DND-41 (cell line): ENCODE results near the gene TBC1D14.

Source experiments
- ATAC-seq: fragments of 200-7000 bp; cut with Tn5 transposase; 3 replicates; pipeline ENCODE4 v1.9.1; 2021; ENCODE audit warnings: low read depth; ENCODE audit not compliant: insufficient read depth
- DNase-seq: peaks from one replicate; pipeline ENCODE4 v3.0.0-alpha.2; 2020
- H2AFZ ChIP-seq: 2 replicates; pipeline ENCODE4 v1.6.0; 2012; ENCODE audit warnings: low read depth, low read length
- H3K27ac ChIP-seq: 2 replicates; pipeline ENCODE4 v1.5.1; 2012; ENCODE audit warnings: low read length, inconsistent platforms
- H3K27me3 ChIP-seq: fragments of 200-600 bp; sonication (generic); 2 replicates; pipeline ENCODE4 v1.6.0; 2012; ENCODE audit warnings: low read length, mild to moderate bottlenecking, inconsistent platforms; ENCODE audit not compliant: insufficient read depth, poor library complexity
- H3K36me3 ChIP-seq: 2 replicates; pipeline ENCODE4 v1.5.1; 2012; ENCODE audit warnings: low read length, inconsistent platforms; ENCODE audit not compliant: insufficient read depth
- H3K4me1 ChIP-seq: 2 replicates; pipeline ENCODE4 v1.5.1; 2012; ENCODE audit warnings: mild to moderate bottlenecking, low read length; ENCODE audit not compliant: insufficient read depth
- H3K4me2 ChIP-seq: 2 replicates; pipeline ENCODE4 v1.6.0; 2012; ENCODE audit warnings: mild to moderate bottlenecking, moderate library complexity, low read length, inconsistent platforms; ENCODE audit not compliant: insufficient read depth
- H3K4me3 ChIP-seq, 2 experiments: fragments of 200-600 bp in 1 of 2; shearing (Covaris generic) in 1 of 2; 2 replicates each; pipeline ENCODE4 v1.5.1; 2012 to 2016; ENCODE audit warnings: inconsistent platforms in 2 of 2, low read length in 2 of 2, mild to moderate bottlenecking in 2 of 2, low read depth in 1 of 2, moderate library complexity in 1 of 2
- H3K79me2 ChIP-seq: 2 replicates; pipeline ENCODE4 v1.6.0; 2012; ENCODE audit warnings: low read length, inconsistent platforms; ENCODE audit not compliant: insufficient read depth
- H3K9ac ChIP-seq: 2 replicates; pipeline ENCODE4 v1.6.0; 2012; ENCODE audit warnings: low read depth, mild to moderate bottlenecking, inconsistent platforms, low read length, moderate library complexity
- H3K9me3 ChIP-seq: 2 replicates; pipeline ENCODE4 v1.5.1; 2012; ENCODE audit warnings: low read length, moderate library complexity, mild to moderate bottlenecking, inconsistent platforms; ENCODE audit not compliant: insufficient read depth, severe bottlenecking
- H4K20me1 ChIP-seq: 2 replicates; pipeline ENCODE4 v1.6.0; 2012; ENCODE audit warnings: low read length; ENCODE audit not compliant: insufficient read depth
- EZH2 ChIP-seq: IDR thresholded peaks from 3 replicates; pipeline ENCODE4 v1.6.1; 2012; ENCODE audit warnings: borderline replicate concordance, low read depth, mild to moderate bottlenecking, moderate library complexity, low read length, inconsistent platforms; ENCODE audit not compliant: severe bottlenecking
- TF ChIP-seq, protein P1 (sequence below): IDR thresholded peaks from 2 replicates; pipeline ENCODE4 v1.5.1; 2012; ENCODE audit warnings: borderline replicate concordance, low read length, moderate library complexity, mild to moderate bottlenecking; ENCODE audit not compliant: poor library complexity, severe bottlenecking; ENCODE audit errors: extremely low read depth

The TBC1D14 gene

DNA sequence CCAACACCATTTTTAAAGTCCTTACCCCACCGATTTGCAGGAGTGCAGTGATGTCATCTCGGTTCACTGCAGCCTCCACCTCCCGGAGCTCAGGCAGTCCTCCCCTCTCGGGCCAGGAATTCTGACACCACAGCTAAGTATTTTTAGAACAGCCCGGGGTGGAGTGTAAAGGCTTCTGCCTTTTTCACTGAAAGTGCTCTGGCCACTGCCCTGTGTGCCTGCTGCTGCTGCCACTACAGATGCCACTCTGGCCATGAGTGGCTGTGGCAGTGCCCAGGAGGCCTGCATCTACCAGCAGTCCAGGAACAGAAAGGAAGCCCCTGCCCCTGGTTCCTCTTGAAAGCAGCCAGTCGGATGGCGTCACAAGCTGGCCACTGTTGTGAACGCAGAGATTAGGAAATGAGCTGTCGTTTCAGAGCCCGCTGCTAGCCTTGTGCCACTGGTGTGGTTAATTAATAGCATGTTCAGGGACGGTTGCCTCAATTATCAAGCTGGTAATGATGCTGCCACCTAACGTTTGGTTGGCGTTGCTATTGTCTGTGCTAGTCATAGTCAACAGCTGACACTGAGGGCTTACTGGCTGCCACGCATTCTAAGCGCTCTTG, 23.6 kb upstream of the TBC1D14 start:
- Histone ChIP-seq H3K36me3 (peaks cover 25% of the 10 kb centered on the region), H3K4me2 (no peak overlapping the region), H3K4me3 (no peak overlapping the region), H4K20me1 (no peaks in the 10 kb centered on the region), H3K27me3 (no peaks in the 10 kb centered on the region), H2AFZ (no peak overlapping the region), H3K4me1 (no peaks in the 10 kb centered on the region), H3K9ac (no peak overlapping the region), H3K79me2 (no peaks in the 10 kb centered on the region), H3K9me3 (peaks cover 9% of the 10 kb centered on the region), H3K27ac (no peak overlapping the region)
- no peak for ATAC-seq
- no peak for DNase-seq
- TF ChIP-seq, protein P1, sequence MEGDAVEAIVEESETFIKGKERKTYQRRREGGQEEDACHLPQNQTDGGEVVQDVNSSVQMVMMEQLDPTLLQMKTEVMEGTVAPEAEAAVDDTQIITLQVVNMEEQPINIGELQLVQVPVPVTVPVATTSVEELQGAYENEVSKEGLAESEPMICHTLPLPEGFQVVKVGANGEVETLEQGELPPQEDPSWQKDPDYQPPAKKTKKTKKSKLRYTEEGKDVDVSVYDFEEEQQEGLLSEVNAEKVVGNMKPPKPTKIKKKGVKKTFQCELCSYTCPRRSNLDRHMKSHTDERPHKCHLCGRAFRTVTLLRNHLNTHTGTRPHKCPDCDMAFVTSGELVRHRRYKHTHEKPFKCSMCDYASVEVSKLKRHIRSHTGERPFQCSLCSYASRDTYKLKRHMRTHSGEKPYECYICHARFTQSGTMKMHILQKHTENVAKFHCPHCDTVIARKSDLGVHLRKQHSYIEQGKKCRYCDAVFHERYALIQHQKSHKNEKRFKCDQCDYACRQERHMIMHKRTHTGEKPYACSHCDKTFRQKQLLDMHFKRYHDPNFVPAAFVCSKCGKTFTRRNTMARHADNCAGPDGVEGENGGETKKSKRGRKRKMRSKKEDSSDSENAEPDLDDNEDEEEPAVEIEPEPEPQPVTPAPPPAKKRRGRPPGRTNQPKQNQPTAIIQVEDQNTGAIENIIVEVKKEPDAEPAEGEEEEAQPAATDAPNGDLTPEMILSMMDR = no peak

DNA sequence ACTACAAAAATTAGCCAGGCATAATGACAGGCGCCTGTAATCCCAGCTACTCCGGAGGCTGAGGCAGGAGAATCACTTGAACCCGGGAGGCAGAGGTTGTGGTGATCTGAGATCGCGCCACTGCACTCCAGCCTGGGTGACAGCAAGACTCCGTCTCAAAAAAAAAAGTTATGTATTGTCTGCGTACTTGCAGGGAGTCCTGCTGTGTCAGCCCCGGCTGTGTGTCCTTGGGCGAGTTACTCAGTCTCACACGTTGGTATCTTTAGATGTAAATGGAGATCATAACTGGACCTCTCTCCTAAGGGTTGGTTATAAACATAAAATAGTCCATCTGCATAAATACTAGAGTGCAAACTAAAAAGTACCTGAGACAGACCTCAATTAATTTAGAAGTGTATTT, 22.7 kb upstream of the TBC1D14 start:
- Histone ChIP-seq H3K9ac (no peak overlapping the region), H3K79me2 (no peaks in the 10 kb centered on the region), H3K4me1 (no peaks in the 10 kb centered on the region), H3K9me3 (peaks cover 9% of the 10 kb centered on the region), H3K4me3 (no peak overlapping the region), H4K20me1 (no peaks in the 10 kb centered on the region), H3K36me3 (peaks cover 16% of the 10 kb centered on the region), H3K27me3 (no peaks in the 10 kb centered on the region), H3K4me2 (no peak overlapping the region), H2AFZ (no peak overlapping the region), H3K27ac (no peak overlapping the region)
- TF ChIP-seq EZH2 = no peak
- TF ChIP-seq, protein P1 = no peak
- no peak for DNase-seq
- no peak for ATAC-seq

DNA sequence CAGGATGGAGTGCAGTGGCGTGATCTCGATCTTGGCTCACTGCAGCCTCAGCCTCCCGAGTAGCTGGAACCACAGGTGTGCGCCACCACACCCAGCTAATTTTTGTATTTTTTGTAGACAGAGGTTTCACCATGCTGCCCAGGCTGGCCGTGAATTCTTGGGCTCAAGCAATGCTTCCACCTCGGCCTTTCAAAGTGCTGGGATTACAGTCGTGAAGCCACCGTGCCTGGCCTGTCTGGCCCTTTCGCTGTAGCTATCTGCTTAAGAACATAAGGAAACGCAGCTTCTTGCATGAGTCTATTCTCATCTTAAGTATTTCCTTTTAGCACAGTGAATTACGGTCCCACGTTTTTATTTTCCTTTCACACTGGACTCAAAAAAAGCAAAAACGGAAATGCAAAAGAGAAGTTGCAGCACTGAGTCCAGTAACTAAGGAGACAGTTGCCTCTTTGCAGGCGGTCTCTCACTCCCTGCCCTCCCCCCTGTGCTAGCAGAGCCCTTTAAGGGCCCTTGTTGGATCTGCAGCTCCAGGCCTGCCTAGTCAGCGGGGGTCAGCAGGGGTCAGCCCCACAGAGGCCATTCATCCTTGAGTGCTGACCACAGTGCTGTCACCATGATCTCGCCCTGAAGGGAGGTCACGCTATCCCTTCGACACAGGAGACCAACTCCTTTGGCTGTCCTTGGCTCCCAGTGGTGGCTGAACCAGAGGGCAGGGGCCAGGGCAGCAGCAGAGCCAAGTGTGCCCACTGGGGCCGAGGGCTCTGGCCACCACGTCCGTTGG, 21.8 kb upstream of the TBC1D14 start:
- DNase-seq = no peak
- TF ChIP-seq, protein P1 = no peak
- no peak for TF ChIP-seq EZH2

More for the DNA sequence above, 21.8 kb upstream of the TBC1D14 start:
- no peak overlapping the region for H3K27ac ChIP-seq
- H4K20me1 ChIP-seq = no peaks in the 10 kb centered on the region
- peaks cover 7% of the 10 kb centered on the region; the same call in 1 of the 2 replicates for H3K36me3 ChIP-seq
- H3K9me3 ChIP-seq = peaks cover 9% of the 10 kb centered on the region
- no peak overlapping the region for H2AFZ ChIP-seq
- H3K27me3 ChIP-seq = no peaks in the 10 kb centered on the region
- H3K9ac ChIP-seq = no peak overlapping the region
- H3K79me2 ChIP-seq = no peaks in the 10 kb centered on the region
- H3K4me2 ChIP-seq = no peak overlapping the region
- no peaks in the 10 kb centered on the region for H3K4me1 ChIP-seq
- no peak overlapping the region for H3K4me3 ChIP-seq
- ATAC-seq = no peak
